ENCODE measurements around the gene RAD18. TPM values are rescaled to one million over a fixed set of nuclear protein-coding genes. Genes with fewer than 3 reads are reported as not detected.

RAD18 gene
- polyA plus RNA-seq, 1 donor from 2014 or later: 4.7 TPM

DNA sequence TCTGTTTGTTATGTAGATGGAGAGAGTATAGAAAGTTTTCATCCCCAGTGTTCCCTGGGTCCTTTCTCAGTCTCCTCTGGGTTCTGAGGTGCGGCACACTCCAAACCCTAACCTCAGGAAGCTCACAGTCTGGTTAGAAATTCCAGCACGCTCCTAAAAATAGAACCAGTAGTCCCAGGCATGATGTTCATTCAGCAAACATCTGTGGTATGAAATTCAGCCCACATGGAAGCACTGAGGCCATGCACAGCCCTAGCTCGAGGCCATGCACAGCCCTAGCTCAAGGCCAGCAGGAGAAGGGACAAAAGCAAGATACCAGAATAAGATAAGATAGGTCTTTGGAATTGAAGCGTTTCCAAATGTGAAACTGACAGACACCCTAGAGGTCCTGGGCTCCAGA, 111.6 kb downstream of the RAD18 start:
- H3K4me2 ChIP-seq (ENCODE audit: low read length): no peak overlapping the region
- H3K9me2 ChIP-seq (ENCODE audit: insufficient read depth, low read length): no peaks in the 10 kb centered on the region
- no peak overlapping the region for H2AFZ ChIP-seq (ENCODE audit: low read depth, low read length)
- H3K9me3 ChIP-seq (ENCODE audit: low read length): no peaks in the 10 kb centered on the region
- H3K36me3 ChIP-seq (ENCODE audit: insufficient read depth, low read length): no peaks in the 10 kb centered on the region
- no peak overlapping the region for H3K4me3 ChIP-seq (ENCODE audit: low read length)
- no peaks in the 10 kb centered on the region for H4K20me1 ChIP-seq (ENCODE audit: insufficient read depth)
- no peak overlapping the region for H3K27ac ChIP-seq (ENCODE audit: low read length)
- no peaks in the 10 kb centered on the region for H3K27me3 ChIP-seq (ENCODE audit: insufficient read depth, low read depth, low read length)
- TF ChIP-seq POLR2AphosphoS5 (IDR thresholded peaks at IDR 0.05) (no peak), EP300 (conservative IDR thresholded peaks at IDR 0.05; ENCODE audit: poor library complexity, severe bottlenecking) (no peak), RAD21 (conservative IDR thresholded peaks at IDR 0.05) (no peak), TAF1 (IDR thresholded peaks at IDR 0.05; ENCODE audit: low read depth) (no peak), SMC3 (conservative IDR thresholded peaks at IDR 0.05; ENCODE audit: poor library complexity) (no peak), EZH2 (IDR thresholded peaks at IDR 0.05; ENCODE audit: borderline replicate concordance, insufficient read depth, low read length, poor library complexity, severe bottlenecking) (no peak), MXI1 (conservative IDR thresholded peaks at IDR 0.05; ENCODE audit: poor library complexity, severe bottlenecking) (no peak)
- TF ChIP-seq, protein P1, sequence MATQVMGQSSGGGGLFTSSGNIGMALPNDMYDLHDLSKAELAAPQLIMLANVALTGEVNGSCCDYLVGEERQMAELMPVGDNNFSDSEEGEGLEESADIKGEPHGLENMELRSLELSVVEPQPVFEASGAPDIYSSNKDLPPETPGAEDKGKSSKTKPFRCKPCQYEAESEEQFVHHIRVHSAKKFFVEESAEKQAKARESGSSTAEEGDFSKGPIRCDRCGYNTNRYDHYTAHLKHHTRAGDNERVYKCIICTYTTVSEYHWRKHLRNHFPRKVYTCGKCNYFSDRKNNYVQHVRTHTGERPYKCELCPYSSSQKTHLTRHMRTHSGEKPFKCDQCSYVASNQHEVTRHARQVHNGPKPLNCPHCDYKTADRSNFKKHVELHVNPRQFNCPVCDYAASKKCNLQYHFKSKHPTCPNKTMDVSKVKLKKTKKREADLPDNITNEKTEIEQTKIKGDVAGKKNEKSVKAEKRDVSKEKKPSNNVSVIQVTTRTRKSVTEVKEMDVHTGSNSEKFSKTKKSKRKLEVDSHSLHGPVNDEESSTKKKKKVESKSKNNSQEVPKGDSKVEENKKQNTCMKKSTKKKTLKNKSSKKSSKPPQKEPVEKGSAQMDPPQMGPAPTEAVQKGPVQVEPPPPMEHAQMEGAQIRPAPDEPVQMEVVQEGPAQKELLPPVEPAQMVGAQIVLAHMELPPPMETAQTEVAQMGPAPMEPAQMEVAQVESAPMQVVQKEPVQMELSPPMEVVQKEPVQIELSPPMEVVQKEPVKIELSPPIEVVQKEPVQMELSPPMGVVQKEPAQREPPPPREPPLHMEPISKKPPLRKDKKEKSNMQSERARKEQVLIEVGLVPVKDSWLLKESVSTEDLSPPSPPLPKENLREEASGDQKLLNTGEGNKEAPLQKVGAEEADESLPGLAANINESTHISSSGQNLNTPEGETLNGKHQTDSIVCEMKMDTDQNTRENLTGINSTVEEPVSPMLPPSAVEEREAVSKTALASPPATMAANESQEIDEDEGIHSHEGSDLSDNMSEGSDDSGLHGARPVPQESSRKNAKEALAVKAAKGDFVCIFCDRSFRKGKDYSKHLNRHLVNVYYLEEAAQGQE (IDR thresholded peaks at IDR 0.05; ENCODE audit: borderline replicate concordance): no peak
- TF ChIP-seq, protein P2, sequence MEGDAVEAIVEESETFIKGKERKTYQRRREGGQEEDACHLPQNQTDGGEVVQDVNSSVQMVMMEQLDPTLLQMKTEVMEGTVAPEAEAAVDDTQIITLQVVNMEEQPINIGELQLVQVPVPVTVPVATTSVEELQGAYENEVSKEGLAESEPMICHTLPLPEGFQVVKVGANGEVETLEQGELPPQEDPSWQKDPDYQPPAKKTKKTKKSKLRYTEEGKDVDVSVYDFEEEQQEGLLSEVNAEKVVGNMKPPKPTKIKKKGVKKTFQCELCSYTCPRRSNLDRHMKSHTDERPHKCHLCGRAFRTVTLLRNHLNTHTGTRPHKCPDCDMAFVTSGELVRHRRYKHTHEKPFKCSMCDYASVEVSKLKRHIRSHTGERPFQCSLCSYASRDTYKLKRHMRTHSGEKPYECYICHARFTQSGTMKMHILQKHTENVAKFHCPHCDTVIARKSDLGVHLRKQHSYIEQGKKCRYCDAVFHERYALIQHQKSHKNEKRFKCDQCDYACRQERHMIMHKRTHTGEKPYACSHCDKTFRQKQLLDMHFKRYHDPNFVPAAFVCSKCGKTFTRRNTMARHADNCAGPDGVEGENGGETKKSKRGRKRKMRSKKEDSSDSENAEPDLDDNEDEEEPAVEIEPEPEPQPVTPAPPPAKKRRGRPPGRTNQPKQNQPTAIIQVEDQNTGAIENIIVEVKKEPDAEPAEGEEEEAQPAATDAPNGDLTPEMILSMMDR (IDR thresholded peaks at IDR 0.05; ENCODE audit: poor library complexity, severe bottlenecking): no peak
- no peaks in the 10 kb centered on the region for H3F3A ChIP-seq (ENCODE audit: insufficient read depth, low read length, poor library complexity, severe bottlenecking)
- no peak overlapping the region for H3K9ac ChIP-seq (ENCODE audit: low read length)
- no peaks in the 10 kb centered on the region for H3K79me2 ChIP-seq (replicated peaks; ENCODE audit: insufficient read depth, low read length)

DNA sequence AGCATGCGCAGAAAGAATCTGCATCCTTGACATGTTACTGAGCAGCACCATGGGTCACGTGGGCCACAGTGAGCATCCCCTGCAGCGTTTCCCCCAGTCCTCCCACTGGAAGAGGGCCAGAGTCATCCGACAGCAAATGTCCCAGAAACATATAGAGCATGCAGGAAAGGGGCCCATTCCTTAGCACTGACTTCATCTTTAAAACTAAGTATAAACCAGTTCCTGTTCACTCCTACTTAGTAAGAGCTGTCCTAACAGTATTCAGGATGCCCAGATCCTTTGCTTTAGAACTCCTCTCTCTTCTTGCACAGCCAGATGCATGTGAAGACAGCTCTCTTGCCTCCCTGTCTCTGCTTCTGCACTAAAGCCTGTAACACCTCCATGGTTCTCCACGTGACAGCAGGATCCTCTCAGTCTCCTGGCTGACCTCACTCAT, 114.6 kb downstream of the RAD18 start:
- H3K9ac ChIP-seq (ENCODE audit: low read length): no peak overlapping the region
- H2AFZ ChIP-seq (ENCODE audit: low read depth, low read length): no peak overlapping the region
- no peaks in the 10 kb centered on the region for H3K36me3 ChIP-seq (ENCODE audit: insufficient read depth, low read length)
- H3K9me3 ChIP-seq (ENCODE audit: low read length): no peaks in the 10 kb centered on the region
- H3K4me2 ChIP-seq (ENCODE audit: low read length): no peak overlapping the region
- no peak overlapping the region for H3K27ac ChIP-seq (ENCODE audit: low read length)
- no peaks in the 10 kb centered on the region for H3K27me3 ChIP-seq (ENCODE audit: insufficient read depth, low read depth, low read length)
- no peaks in the 10 kb centered on the region for H3F3A ChIP-seq (ENCODE audit: insufficient read depth, low read length, poor library complexity, severe bottlenecking)
- H3K79me2 ChIP-seq (replicated peaks; ENCODE audit: insufficient read depth, low read length): no peaks in the 10 kb centered on the region
- no peaks in the 10 kb centered on the region for H3K9me2 ChIP-seq (ENCODE audit: insufficient read depth, low read length)
- no peak for TF ChIP-seq POLR2AphosphoS5 (IDR thresholded peaks at IDR 0.05)
- TF ChIP-seq TAF1 (IDR thresholded peaks at IDR 0.05; ENCODE audit: low read depth): no peak
- TF ChIP-seq, protein P2 (IDR thresholded peaks at IDR 0.05; ENCODE audit: poor library complexity, severe bottlenecking): no peak
- no peak for TF ChIP-seq SMC3 (conservative IDR thresholded peaks at IDR 0.05; ENCODE audit: poor library complexity)
- no peak for TF ChIP-seq RAD21 (conservative IDR thresholded peaks at IDR 0.05)
- no peak for TF ChIP-seq MXI1 (conservative IDR thresholded peaks at IDR 0.05; ENCODE audit: poor library complexity, severe bottlenecking)
- TF ChIP-seq EP300 (conservative IDR thresholded peaks at IDR 0.05; ENCODE audit: poor library complexity, severe bottlenecking): no peak
- TF ChIP-seq, protein P1 (IDR thresholded peaks at IDR 0.05; ENCODE audit: borderline replicate concordance): no peak
- TF ChIP-seq EZH2 (IDR thresholded peaks at IDR 0.05; ENCODE audit: borderline replicate concordance, insufficient read depth, low read length, poor library complexity, severe bottlenecking): no peak
- H4K20me1 ChIP-seq (ENCODE audit: insufficient read depth): no peaks in the 10 kb centered on the region
- no peak overlapping the region for H3K4me3 ChIP-seq (ENCODE audit: low read length)
